GM19099 (cell line): ENCODE data around the gene GNAI1.

Source experiments
- POLR2A ChIP-seq: IDR thresholded peaks from 3 replicates; pipeline ENCODE4 v1.6.1; 2011; ENCODE audit warnings: low read depth; ENCODE audit not compliant: insufficient read length; ENCODE audit errors: extremely low read depth

GNAI1 gene

GRCh38 chr7:80124526-80125264 is 9.9 kb upstream of the GNAI1 start:
- TF ChIP-seq POLR2A = no peak

GRCh38 chr7:80127412-80128160 is 7.0 kb upstream of the GNAI1 start:
- no peak for TF ChIP-seq POLR2A

DNA sequence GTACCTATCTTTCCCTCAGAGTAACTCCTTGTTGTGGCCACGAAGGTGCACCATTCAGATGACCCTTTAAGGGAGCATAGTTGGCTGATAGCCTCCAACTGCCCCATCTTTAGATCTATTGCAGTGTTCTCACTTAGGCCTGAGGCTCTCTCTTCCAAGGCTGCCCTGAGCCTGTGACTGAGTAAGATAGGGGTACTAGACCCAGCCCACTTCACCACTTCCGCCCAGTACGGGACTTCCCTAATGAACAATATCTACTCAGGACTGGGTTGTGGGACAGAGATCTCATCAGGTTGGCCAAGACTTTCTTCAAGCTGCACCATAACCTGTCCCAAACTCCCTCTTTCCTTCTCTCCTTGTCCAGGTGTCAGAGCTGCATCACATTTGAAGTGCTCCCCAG is 5.7 kb upstream of the GNAI1 start:
- no peak for TF ChIP-seq POLR2A

GRCh38 chr7:80129785-80130184 is 4.8 kb upstream of the GNAI1 start:
- no peak for TF ChIP-seq POLR2A

GRCh38 chr7:80131675-80132435 is 2.8 kb upstream of the GNAI1 start:
- TF ChIP-seq POLR2A = no peak

GRCh38 chr7:80132594-80132993 is 2.0 kb upstream of the GNAI1 start:
- TF ChIP-seq POLR2A = no peak

GRCh38 chr7:80133361-80134114 is 1.1 kb upstream of the GNAI1 start:
- TF ChIP-seq POLR2A = no peak

DNA sequence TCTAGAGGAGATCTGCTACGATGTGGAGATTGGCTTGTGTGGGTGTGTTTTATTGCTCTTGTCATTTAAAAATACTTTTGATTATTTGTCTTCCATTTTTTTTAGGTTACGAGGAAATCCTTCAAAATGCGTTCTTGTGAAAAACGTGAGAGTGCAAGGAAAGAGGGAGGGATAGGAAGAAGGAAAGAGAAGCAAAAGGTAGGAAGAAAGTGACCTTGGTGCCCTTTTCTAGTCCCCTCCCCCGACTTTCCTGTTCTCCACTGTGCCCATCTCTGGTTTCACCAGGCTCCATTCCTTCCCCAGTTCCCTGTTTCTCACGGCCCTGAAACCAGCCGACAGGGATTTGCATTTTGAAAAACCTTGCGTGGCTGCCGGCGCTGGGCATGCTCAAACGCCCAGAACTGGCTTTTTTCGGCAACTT is 506 bp upstream of the GNAI1 start:
- no peak for TF ChIP-seq POLR2A

GRCh38 chr7:80135309-80136104 is 876 bp downstream of the GNAI1 start:
- TF ChIP-seq POLR2A = no peak

GRCh38 chr7:80136261-80137055 is 1.8 kb downstream of the GNAI1 start:
- TF ChIP-seq POLR2A = no peak

- no peak for TF ChIP-seq POLR2A
Observed at GRCh38 chr7:80137410-80137809, 2.8 kb downstream of the GNAI1 start.

DNA sequence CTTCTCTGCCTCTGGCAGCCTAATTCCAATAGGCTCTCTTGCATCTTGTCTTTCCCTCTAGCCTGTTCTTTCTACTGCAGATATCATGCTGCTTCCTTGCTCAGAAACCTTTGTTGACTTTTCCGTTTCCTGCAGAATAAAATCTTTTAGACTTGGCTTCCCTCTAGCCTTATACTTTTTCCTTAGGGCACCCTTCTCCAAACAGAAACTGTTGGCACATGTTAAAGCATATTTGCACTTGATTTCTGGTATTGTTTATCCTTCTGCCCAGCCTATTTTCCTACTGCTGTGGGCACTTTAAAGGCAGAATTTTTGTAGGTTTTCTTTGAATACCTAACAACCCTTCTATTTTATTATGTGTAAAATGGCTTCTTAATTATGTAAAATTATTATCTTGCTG is 4.6 kb downstream of the GNAI1 start:
- TF ChIP-seq POLR2A = no peak

DNA sequence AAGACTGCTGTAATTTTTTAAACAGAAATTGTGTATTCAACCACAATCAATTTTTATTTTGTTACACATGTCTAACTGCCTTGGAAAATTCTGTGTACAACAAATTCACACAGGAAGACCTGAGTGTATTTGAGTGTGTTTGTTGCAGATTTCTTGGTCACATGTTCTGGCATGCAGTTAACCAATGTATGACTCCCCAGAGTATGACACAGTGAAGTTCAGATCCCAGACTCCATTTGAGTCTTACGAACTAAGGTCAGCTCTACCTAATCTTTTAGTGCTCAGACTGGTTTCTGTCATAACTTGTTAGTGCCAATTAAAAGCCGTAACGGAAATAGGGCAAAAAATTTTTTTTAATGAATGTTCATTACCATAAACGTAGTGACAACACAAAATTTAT is 5.8 kb downstream of the GNAI1 start:
- no peak for TF ChIP-seq POLR2A
